Articular chondrocyte of knee joint (primary cell): ENCODE measurements around the gene RHOXF2B. TPM values are rescaled to one million over a fixed set of nuclear protein-coding genes. Genes with fewer than 3 reads are reported as not detected.

Experiments used
- total RNA-seq: library from RNA; depleted of rRNA; stranded (reverse); fragments of >200 nt; gene quantifications from 2 replicates; pipeline ENCODE4 v1.2.3, GENCODE V29; 2012

The RHOXF2B gene
- not detected in 2 replicates for total RNA-seq

DNA sequence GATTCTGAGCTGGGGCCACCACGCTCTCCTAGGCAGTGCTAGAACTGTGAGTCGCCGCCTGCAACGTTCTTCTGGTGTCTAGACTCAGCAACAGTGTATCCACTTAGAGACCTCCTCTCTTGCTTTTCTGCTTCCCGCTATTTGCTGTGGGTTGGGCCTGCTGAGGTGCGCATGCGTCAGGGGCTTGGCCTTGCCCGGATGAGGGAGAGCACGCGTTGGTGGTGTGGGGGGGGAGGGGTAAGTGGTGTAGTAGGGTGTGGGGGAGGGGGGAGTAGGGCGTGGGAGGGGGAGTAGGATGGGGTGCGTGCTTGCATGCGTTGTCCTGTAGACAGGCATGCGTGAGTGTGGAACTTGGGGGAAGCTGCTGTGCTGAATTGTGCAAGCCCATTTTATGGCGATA, at the start of gene RHOXF2B:
Gene RHOXF2B, minus strand, starts transcription at position 101 of the 400 bp plus-strand sequence. CDS start 138 bp downstream, outside the sequence.

GRCh38 chrX:120115438-120115963, 38.0 kb upstream of the RHOXF2B start, which contains the start of gene RHOXF1:
RHOXF1 (minus strand) TSS chrX:120115913; CDS start chrX:120115862, 51 bp downstream.

Other genes with a start within 250 kb of the RHOXF2B start
- gene UPF3B, start 224.7 kb downstream of the RHOXF2B start, total RNA-seq, result 1.8 TPM in 2 replicates
- 12.0 and 12.5 TPM in 2 replicates for gene RNF113A, start 206.0 kb downstream of the RHOXF2B start, total RNA-seq
- 55.8 and 56.6 TPM in 2 replicates for gene NDUFA1, start 205.9 kb downstream of the RHOXF2B start, total RNA-seq
- gene AKAP14, start 181.8 kb downstream of the RHOXF2B start, total RNA-seq, result not detected in 2 replicates
- 5.2 and 5.4 TPM in 2 replicates for gene NKAP, start 133.9 kb downstream of the RHOXF2B start, total RNA-seq
- not detected in 2 replicates for gene RHOXF1, start 38.2 kb upstream of the RHOXF2B start, total RNA-seq
- not detected in 2 replicates for gene RHOXF2, start 80.9 kb upstream of the RHOXF2B start, total RNA-seq
- 18.4 and 21.9 TPM in 2 replicates for gene ZBTB33, start 173.1 kb upstream of the RHOXF2B start, total RNA-seq
- 0.13 and 0.54 TPM in 2 replicates for gene TMEM255A, start 233.8 kb upstream of the RHOXF2B start, total RNA-seq